ENCODE data around the gene RFX4. TPM values are rescaled to one million over a fixed set of nuclear protein-coding genes. Genes with fewer than 3 reads are reported as not detected.

The RFX4 gene
- total and polyA plus RNA-seq, 2 of the 8 experiments (the other 6 are each of a cell fraction or from before 2014, with no cell fraction given): 0.06 TPM; not detected in 1

DNA sequence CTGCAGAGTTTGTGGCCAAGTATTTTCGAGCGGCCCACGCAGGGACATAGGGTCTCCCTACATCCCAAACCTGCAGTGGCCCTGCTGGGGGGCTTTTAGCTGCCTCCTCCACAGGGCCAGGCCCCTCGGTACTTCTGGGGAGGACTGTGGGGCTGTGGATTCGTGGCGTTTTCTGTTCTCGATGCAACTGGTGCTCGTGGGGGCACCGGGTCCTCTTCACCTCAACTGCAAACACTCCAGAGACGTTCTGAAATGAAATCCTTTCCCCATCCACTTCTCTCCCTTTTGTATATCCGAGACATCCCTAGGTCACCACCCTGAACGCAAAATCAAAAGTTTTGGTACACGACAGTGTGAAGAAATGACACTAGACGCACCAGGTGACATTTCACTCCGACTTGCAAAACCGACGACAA is 2.3 kb downstream of the RFX4 start:
- Histone ChIP-seq H3K27ac (ENCODE audit: low read depth, low read length) (no peak overlapping the region), H4K8ac (ENCODE audit: extremely low read depth, insufficient read depth, low read length) (no peak overlapping the region), H2BK12ac (ENCODE audit: low read depth, low read length) (no peak overlapping the region), H3K4me3 (ENCODE audit: extremely low read depth in 1 of 4, insufficient read depth in 2 of 4, low read depth in 3 of 4, low read length in 4 of 4) (peak overlapping the region in 3 of 4 experiments; percentile 1 to 72 (median 13); a peak in 4 of 8 replicates), H3K14ac (ENCODE audit: insufficient read length) (no peak overlapping the region), H3K36me3 (ENCODE audit: control insufficient read depth in 2 of 4, insufficient read depth in 4 of 4, low read length in 3 of 4) (no peaks in the 10 kb centered on the region; a peak in 1 of 8 replicates), H3K9me3 (ENCODE audit: insufficient read depth in 2 of 2, low read depth in 1 of 2, low read length in 1 of 2) (no peaks in the 10 kb centered on the region; a peak in 1 of 4 replicates), H2BK5ac (ENCODE audit: low read depth, low read length) (no peak overlapping the region; the same call in 1 of the 2 replicates), H3K4ac (replicated peaks; ENCODE audit: insufficient read length, low read depth, low read length) (no peak overlapping the region), H3K23me2 (ENCODE audit: low read depth, low read length) (peaks cover 28% of the 10 kb centered on the region; the same call in 1 of the 2 replicates), H3K4me1 (replicated peaks in 1 of 4; ENCODE audit: control insufficient read depth in 3 of 4, insufficient read depth in 4 of 4, low read length in 3 of 4) (peaks cover 7 to 34% (median 19%) of the 10 kb centered on the region in 4 experiments), H2AK5ac (ENCODE audit: low read depth, low read length) (no peak overlapping the region), H2BK20ac (ENCODE audit: low read length) (no peak overlapping the region), H2BK120ac (replicated peaks; ENCODE audit: low read depth, low read length) (no peak overlapping the region), H4K91ac (replicated peaks; ENCODE audit: insufficient read length, low read length) (no peak overlapping the region), H3K79me2 (ENCODE audit: control insufficient read depth in 1 of 2, insufficient read depth in 2 of 2, low read length in 2 of 2) (no peaks in the 10 kb centered on the region), H3K23ac (ENCODE audit: insufficient read length) (no peak overlapping the region), H3K79me1 (ENCODE audit: low read depth, low read length) (no peaks in the 10 kb centered on the region), H2BK15ac (ENCODE audit: low read length) (no peak overlapping the region), H3K56ac (replicated peaks; ENCODE audit: insufficient read length, low read depth, low read length) (no peak overlapping the region), H2AFZ (ENCODE audit: low read length) (no peak overlapping the region), H3K27me3 (replicated peaks in 1 of 4; ENCODE audit: control insufficient read depth in 3 of 4, extremely low read depth in 1 of 4, insufficient read depth in 3 of 4, low read length in 3 of 4) (peaks cover 71 to 83% (median 80%) of the 10 kb centered on the region in 4 experiments), H4K5ac (ENCODE audit: insufficient read length, low read depth, low read length) (no peak overlapping the region), H3K4me2 (ENCODE audit: insufficient read depth in 1 of 2, low read depth in 2 of 2, low read length in 2 of 2) (peak overlapping the region; percentile 88 to 90), H4K20me1 (replicated peaks in 1 of 2; ENCODE audit: control insufficient read depth in 1 of 2, insufficient read depth in 2 of 2, low read length in 2 of 2) (peaks cover 8 to 32% of the 10 kb centered on the region in 2 experiments), H3K9ac (replicated peaks in 1 of 4; ENCODE audit: extremely low read depth in 1 of 4, low read depth in 3 of 4, low read length in 3 of 4) (no peak overlapping the region), H3K18ac (ENCODE audit: extremely low read depth, low read length) (no peak overlapping the region)
- WGBS, 2 experiments (ENCODE audit: extremely low coverage in 1 of 2, insufficient coverage in 1 of 2, insufficient read length in 1 of 2, insufficient replicate concordance in 2 of 2, low coverage in 1 of 2, low lambda C conversion rate in 2 of 2, missing lambda C conversion rate in 1 of 2): 6% methylated on average over 17 of the region's 17 CpGs; no CpG with 5 or more reads in 1 of the 2 experiments
- ChIA-PET CTCF (ENCODE audit: partially characterized antibody) (no interaction called here), POLR2A (ENCODE audit: partially characterized antibody) (no interaction called here)
- TF ChIP-seq BRCA1 (IDR thresholded peaks at IDR 0.05; ENCODE audit: low read depth, low read length) (no peak), CBX8 (IDR thresholded peaks at IDR 0.05; ENCODE audit: borderline replicate concordance, low read depth, low read length) (0 out of 2 replicates have a peak, but pooled peaks have one; percentile 16), RNF2 (IDR thresholded peaks at IDR 0.05; ENCODE audit: borderline replicate concordance, low read depth, low read length, missing control alignments, poor library complexity, severe bottlenecking) (peak; percentile 67), SP4 (IDR thresholded peaks at IDR 0.05; ENCODE audit: low read length) (0 out of 2 replicates have a peak, but pooled peaks have one; percentile 2)
- FAIRE-seq: no peak
- DNase-seq (ENCODE audit: low read depth in 1 of 2, low spot score in 2 of 2): no peak
